Activated CD4-positive, alpha-beta T cell treated with anti-CD3 and anti-CD28 coated beads for 36 hours (primary cell): ENCODE data around the gene CACTIN. TPM values are rescaled to one million over a fixed set of nuclear protein-coding genes. Genes with fewer than 3 reads are reported as not detected.
"Not testable (repeated sequence)": the region's sequence is repeated elsewhere in the genome, so short reads cannot be mapped to it uniquely, and the experiment has no call there.

Experiments used
- ATAC-seq: fragments of 200-7000 bp; cut with Tn5 transposase; one replicate; pipeline ENCODE4 v1.10.0; 2021; ENCODE audit warnings: mild to moderate bottlenecking, moderate library complexity
- CTCF ChIA-PET: fragments of 350-600 bp; sonication (Branson Sonifier 250); formaldehyde crosslinking; loops from one replicate; lab custom pipeline; 2021; ENCODE audit warnings: antibody characterized with exemption; lab: Charles Lee
- POLR2A ChIA-PET: fragments of 350-600 bp; sonication (Branson Sonifier 250); formaldehyde crosslinking; loops from one replicate; lab custom pipeline; 2021; ENCODE audit warnings: antibody characterized with exemption, inconsistent platforms; lab: Charles Lee
- DNase-seq: peaks from one replicate; pipeline ENCODE4 v3.0.0-alpha.2; 2020
- H3K27ac Mint-ChIP-seq: one replicate; pipeline ENCODE4 v1.8.0; 2021; ENCODE audit warnings: mixed read lengths
- H3K27me3 Mint-ChIP-seq: one replicate; pipeline ENCODE4 v1.8.0; 2021; ENCODE audit warnings: mixed read lengths
- H3K36me3 Mint-ChIP-seq: one replicate; pipeline ENCODE4 v1.8.0; 2021; ENCODE audit warnings: low read depth, mixed read lengths
- H3K4me1 Mint-ChIP-seq: one replicate; pipeline ENCODE4 v1.8.0; 2021; ENCODE audit warnings: mixed read lengths
- H3K4me3 Mint-ChIP-seq: one replicate; pipeline ENCODE4 v1.8.0; 2021; ENCODE audit warnings: mild to moderate bottlenecking, moderate library complexity, mixed read lengths
- H3K9me3 Mint-ChIP-seq: one replicate; pipeline ENCODE4 v1.8.0; 2021; ENCODE audit warnings: low read depth, mixed read lengths
- intact Hi-C, 2 experiments: fragments of 100-400 bp; cut with DNase I in 1 of 2; cut with micrococcal nuclease in 1 of 2; formaldehyde crosslinking; loops; one replicate each; pipeline versions ENCODE4 v1.14.2 to v1.15.1; 2022 to 2024; cut with DNase I, micrococcal nuclease
- total RNA-seq, 2 experiments: library from RNA; stranded (reverse); gene quantifications; one replicate each; pipeline ENCODE4 v1.2.3, GENCODE V29; 2021

Gene CACTIN
- total RNA-seq, 2 experiments from 2014 or later = 28.0 to 33.6 TPM

DNA sequence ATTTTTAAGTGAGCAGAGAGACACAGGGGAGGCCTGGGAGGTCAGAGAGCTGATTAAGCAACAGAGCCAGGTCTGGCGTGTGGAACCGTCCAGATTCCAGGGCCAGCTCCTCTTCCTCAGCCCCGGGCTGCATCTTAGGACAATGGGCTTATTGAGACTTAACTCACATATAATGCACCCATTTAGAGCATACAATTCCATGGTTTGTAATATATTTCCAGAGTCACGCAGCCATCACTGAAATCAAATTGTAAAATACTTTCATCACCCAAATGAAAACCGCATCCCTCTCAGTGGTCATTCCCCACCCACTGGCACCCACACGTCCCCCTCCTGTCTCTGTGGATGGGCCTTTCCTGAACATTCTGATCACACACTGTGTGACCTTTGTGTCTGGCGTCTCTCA is 56.0 kb downstream of the CACTIN start:
- no peak overlapping the region for H3K4me3 Mint-ChIP-seq
- DNase-seq (no peak), ATAC-seq (no peak)
- H3K9me3 Mint-ChIP-seq = no peaks in the 10 kb centered on the region
- no peaks in the 10 kb centered on the region for H3K27me3 Mint-ChIP-seq
- intact Hi-C loops = loop anchor here in 1 of 2 experiments (5.0 kb wide), 3 partner anchors 402 to 772 kb away; partner anchors contain the start of genes DAPK3 and MPND
- H3K27ac Mint-ChIP-seq = no peak overlapping the region
- peaks cover 11% of the 10 kb centered on the region for H3K4me1 Mint-ChIP-seq
- POLR2A ChIA-PET = no interaction called here
- CTCF ChIA-PET = no interaction called here
- H3K36me3 Mint-ChIP-seq = peaks cover 12% of the 10 kb centered on the region

DNA sequence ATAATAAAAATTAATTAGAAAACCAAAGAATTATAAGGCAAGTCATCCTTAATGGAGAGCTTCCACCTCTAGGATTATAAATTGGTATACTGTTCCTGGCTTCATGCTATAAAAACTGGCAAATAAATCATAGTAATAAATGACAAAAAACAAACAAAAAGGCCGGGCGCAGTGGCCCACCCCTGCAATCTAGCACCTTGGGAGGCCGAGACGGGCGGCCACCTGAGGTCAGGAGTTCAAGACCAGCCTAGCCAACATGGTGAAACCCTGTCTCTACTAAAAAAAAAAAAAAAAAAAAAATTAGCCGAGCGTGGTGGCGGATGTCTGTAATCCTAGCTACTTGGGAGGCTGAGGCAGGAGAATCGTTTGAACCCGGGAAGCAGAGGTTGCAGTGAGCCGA is 56.5 kb downstream of the CACTIN start:
- H3K27ac Mint-ChIP-seq, DNase-seq, H3K4me3 Mint-ChIP-seq, ATAC-seq, H3K36me3 Mint-ChIP-seq, POLR2A ChIA-PET, H3K27me3 Mint-ChIP-seq, H3K9me3 Mint-ChIP-seq: not testable (repeated sequence)
- intact Hi-C loops = loop anchor here in 1 of 2 experiments (5.0 kb wide), 3 partner anchors 402 to 772 kb away; partner anchors contain the start of genes DAPK3 and MPND
- CTCF ChIA-PET = interaction anchor here (1.0 kb wide), 1 partner anchor 14 kb away, joined by 3 read pairs; no protein-coding TSS in a partner anchor
- peaks cover 11% of the 10 kb centered on the region for H3K4me1 Mint-ChIP-seq

DNA sequence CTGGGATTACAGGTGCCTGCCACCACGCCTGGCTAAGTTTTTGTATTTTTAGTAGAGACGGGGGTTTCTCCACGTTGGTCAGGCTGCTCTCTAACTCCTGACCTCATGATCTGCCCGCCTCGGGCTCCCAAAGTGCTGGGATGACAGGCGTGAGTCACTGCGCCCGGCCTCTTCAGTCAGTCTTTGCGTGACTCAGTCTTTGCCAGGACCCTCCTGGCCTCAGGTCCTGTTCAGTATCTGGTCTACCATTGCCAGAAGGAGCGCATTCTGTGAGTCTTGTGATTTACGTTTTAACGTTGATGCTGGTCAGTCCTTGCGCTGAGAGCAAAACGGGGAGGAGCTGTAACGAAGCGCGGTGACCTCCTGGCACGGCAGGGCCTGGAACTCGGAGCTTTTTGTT is 61.5 kb downstream of the CACTIN start:
- CTCF ChIA-PET = no interaction called here
- ATAC-seq (no peak), DNase-seq (no peak)
- no peaks in the 10 kb centered on the region for H3K9me3 Mint-ChIP-seq
- no peaks in the 10 kb centered on the region for H3K36me3 Mint-ChIP-seq
- H3K4me1 Mint-ChIP-seq = no peaks in the 10 kb centered on the region
- H3K27me3 Mint-ChIP-seq = no peaks in the 10 kb centered on the region
- POLR2A ChIA-PET = no interaction called here
- intact Hi-C loops = no loop called here
- no peak overlapping the region for H3K27ac Mint-ChIP-seq
- no peak overlapping the region for H3K4me3 Mint-ChIP-seq

DNA sequence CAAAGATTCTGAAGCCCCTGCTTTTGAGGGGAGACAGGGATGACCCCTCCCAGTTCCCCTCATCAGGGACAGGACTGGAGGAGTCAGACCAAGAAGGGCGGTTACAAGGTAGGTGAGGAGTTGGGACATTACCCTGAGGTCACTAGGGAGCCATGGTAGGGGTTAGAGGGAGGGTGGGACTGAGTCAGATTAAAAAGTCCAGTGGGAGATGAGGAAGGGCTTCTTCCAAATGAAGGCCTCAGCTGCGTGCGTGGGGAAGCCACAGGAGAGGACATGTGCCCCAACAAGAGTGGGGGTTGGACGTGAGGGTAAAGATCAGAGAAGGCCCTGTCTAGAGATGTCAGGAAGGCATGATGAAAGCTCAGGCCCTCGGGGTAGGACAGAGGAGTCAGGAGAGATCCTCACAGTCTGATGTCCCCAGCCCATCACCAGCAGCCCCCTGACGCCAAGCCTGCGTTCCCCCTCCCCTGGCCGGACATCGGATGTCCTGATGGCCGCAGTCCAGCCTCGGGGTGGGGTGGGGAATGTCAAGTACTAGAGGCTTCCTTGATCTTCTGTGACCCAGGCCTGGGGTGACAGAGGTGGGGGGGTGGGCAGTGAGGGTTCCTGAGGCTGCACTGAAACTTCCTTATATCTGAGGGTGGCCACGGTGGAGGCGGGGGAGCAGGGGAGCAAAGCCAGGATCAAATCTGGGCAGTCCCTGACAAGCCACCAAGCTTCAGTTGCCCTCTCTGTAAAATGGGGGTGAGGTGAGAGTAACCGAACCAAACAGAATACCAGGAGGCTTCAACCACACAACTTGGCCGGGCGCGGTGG is 62.7 kb downstream of the CACTIN start:
- no peaks in the 10 kb centered on the region for H3K27me3 Mint-ChIP-seq
- no peaks in the 10 kb centered on the region for H3K9me3 Mint-ChIP-seq
- H3K4me1 Mint-ChIP-seq = no peaks in the 10 kb centered on the region
- no peak for ATAC-seq
- ChIA-PET CTCF (interaction anchor here (0.6 kb wide), 1 partner anchor 17 kb away, joined by 3 read pairs; no protein-coding TSS in a partner anchor), POLR2A (no interaction called here)
- H3K27ac Mint-ChIP-seq = no peak overlapping the region
- DNase-seq = no peak
- H3K36me3 Mint-ChIP-seq = no peaks in the 10 kb centered on the region
- no peak overlapping the region for H3K4me3 Mint-ChIP-seq
- intact Hi-C loops = no loop called here

Other genes starting within 250 kb of the CACTIN start
- gene SMIM24, start 146.3 kb downstream of the CACTIN start, total RNA-seq = under 1 TPM in 1 of 2 experiments, not detected in 1; 0.49 TPM
- not detected for gene SMIM44, start 143.3 kb downstream of the CACTIN start, total RNA-seq
- gene DOHH, start 126.1 kb downstream of the CACTIN start, total RNA-seq = 10 to 100 TPM in 1 of 2 experiments, 1 to 10 TPM in 1; 9.6 to 15.4 TPM
- 10 to 100 TPM; 40.8 to 50.7 TPM for gene FZR1, start 120.5 kb downstream of the CACTIN start, total RNA-seq
- gene TEKTIP1, start 87.6 kb downstream of the CACTIN start, total RNA-seq = 1 to 10 TPM; 1.4 to 2.5 TPM
- gene MFSD12, start 69.2 kb downstream of the CACTIN start, total RNA-seq = 10 to 100 TPM; 44.7 to 46.7 TPM
- gene HMG20B, start 53.8 kb downstream of the CACTIN start, total RNA-seq = 10 to 100 TPM; 59.5 to 62.5 TPM
- under 1 TPM; 0.48 to 0.51 TPM for gene GIPC3, start 41.3 kb downstream of the CACTIN start, total RNA-seq
- under 1 TPM; 0.64 to 0.72 TPM for gene TBXA2R, start 19.9 kb downstream of the CACTIN start, total RNA-seq
- gene PIP5K1C, start 73.7 kb upstream of the CACTIN start, total RNA-seq = 10 to 100 TPM; 14.6 to 15.3 TPM
- gene TJP3, start 81.6 kb upstream of the CACTIN start, total RNA-seq = 1 to 10 TPM; 1.0 to 2.7 TPM
- gene APBA3, start 134.9 kb upstream of the CACTIN start, total RNA-seq = 10 to 100 TPM; 29.8 to 37.1 TPM
- gene MRPL54, start 135.9 kb upstream of the CACTIN start, total RNA-seq = 10 to 100 TPM; 54.8 to 63.9 TPM
- not detected for gene RAX2, start 145.4 kb upstream of the CACTIN start, total RNA-seq
- gene MATK, start 159.6 kb upstream of the CACTIN start, total RNA-seq = 10 to 100 TPM; 24.3 to 30.1 TPM
- under 1 TPM; 0.23 to 0.51 TPM for gene ZFR2, start 242.2 kb upstream of the CACTIN start, total RNA-seq